HG03196 (cell line): ENCODE results near the gene PARP12.

Experiments
- ATAC-seq: cut with Tn5 transposase; IDR thresholded peaks from one replicate; pipeline ENCODE4 v1.9.1; 2021; ENCODE audit not compliant: unreplicated experiment

Gene PARP12

DNA sequence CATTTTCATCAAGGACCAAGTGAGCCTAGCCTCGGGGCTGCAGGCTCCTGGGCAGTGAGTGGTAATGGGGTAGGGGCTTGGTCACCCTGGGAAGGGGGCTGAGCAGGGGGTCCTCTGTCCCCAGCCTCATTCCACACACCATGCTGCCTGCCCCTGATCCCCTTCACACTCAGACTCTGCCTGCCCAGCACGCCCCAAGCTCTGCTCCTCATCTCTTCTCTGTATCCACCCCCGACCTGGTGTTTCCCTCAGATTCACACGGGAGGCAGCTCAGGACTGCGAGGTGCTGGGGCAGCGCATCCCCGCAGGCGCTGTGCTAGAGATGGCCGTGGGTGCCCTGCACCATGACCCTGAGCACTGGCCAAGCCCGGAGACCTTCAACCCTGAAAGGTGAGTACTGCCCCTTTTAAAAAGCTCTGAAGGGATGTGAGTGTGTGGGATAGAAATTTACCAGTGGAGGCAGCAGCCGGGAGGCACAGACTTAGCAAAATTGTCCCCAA lies 47.2 kb downstream of the PARP12 start:
- no peak for ATAC-seq

DNA sequence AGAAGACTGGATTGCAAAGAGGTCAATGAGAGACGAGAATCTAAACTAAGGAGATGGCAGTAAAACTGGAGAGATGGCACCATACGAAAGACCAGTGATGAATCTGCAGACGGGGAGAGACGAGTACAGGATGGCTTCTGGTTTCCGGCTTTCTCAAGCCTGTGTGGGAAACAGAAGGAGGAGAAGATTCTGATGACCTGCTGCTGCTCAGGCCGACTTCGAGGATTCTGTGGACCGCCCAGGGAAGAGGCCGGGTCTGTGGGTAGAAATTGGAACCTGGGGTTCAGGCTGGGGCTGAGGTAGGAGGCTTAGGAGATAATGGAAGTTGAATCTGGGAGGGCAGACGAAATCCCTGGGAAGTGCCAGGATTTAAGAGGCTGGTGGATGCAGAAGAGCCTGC lies 48.6 kb downstream of the PARP12 start:
- ATAC-seq: no peak

- ATAC-seq: no peak
These were observed 49.1 kb downstream of the PARP12 start for GRCh38 chr7:140013676-140014075.

GRCh38 chr7:140010194-140010895 lies 52.4 kb downstream of the PARP12 start:
- ATAC-seq: no peak

- ATAC-seq: no peak
These were observed 53.0 kb downstream of the PARP12 start for GRCh38 chr7:140009735-140010134.

- ATAC-seq: no peak
These were observed 53.8 kb downstream of the PARP12 start for GRCh38 chr7:140008755-140009610.

DNA sequence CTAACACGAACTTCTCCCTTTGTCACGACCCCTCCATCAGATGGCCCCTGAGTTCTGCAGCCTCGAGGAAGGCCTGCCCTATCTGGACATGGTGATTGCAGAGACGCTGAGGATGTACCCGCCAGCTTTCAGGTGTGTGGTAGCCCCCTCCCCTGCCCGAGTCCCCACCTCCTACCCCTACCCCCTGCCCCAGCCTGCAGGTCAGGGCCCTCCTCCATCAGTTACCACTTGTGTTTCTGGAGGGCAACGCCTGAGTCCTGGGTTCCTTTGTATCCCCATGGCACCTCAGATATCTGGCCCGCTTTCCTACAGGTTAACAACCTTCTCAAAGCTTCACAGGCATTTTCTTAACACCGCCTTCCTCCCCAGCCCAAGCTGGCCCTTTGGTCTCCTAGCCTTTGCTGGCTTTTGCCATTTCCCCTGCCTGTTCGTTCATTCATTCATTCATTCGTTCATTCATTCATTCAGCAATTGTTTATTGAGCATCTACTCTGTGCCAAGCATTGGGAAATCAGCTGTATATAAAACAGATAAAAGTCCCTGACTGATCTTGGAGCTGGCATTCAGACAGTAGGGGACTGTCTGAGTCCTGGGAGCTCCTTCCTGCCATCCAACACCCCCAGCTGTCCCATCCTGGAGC lies 55.6 kb downstream of the PARP12 start:
- no peak for ATAC-seq

DNA sequence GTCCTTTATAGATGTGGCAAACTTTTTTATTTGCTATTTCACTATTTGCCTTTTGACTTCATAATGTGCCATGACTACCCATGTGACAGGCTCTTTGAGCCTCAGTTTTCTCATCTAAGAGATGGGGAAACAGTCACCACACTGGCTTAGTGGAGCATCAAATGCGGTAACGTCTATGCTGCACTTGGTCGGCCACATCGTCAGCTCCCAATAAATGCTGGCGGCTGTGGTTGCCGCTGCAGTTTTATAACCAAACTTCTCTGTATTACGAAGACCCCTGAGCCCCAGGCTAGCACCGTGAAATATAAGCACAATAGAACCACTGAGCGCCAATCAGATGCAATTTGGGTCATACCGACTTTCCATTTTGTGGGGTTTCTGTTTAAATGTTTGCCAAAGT lies 56.2 kb downstream of the PARP12 start:
- ATAC-seq: no peak

GRCh38 chr7:140005754-140006503 lies 56.8 kb downstream of the PARP12 start:
- no peak for ATAC-seq

DNA sequence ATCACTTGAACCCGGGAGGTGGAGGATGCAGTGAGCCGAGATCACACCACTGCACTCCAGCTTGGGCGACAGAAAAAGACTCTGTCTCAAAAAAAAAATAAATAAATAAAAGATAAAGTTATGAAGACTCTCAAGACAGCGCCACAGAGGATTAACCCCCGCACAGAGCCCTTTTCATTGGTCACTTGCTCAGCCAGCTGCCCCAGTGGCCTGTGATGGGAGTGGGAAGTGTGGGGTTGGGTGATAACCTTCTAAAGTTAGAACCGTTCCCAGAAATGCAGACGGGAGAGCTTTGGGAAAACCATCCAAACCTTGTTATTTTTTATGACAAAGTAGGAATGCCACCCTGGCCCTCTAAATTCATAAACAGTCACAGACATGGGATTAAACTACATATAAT lies 57.4 kb downstream of the PARP12 start:
- no peak for ATAC-seq

DNA sequence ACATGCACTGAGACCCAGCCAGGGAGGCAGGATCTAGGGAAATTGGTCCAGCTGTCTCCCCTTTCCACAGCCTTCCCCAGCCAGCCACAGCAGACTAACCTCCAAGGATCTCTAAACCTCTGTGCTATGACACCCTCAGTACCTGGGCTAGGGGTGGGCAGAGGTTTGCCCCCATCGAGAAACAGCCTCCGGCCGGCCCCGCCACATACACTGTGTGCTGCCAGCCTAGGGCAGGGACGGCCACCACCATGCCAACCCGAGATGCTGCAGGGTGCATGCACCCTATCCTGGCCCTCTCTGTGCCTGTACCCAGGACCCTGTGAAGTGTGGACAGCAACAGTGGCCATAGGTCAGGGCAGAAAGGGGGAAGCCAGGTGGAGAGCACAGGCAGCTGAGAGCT lies 58.1 kb downstream of the PARP12 start:
- ATAC-seq: no peak

DNA sequence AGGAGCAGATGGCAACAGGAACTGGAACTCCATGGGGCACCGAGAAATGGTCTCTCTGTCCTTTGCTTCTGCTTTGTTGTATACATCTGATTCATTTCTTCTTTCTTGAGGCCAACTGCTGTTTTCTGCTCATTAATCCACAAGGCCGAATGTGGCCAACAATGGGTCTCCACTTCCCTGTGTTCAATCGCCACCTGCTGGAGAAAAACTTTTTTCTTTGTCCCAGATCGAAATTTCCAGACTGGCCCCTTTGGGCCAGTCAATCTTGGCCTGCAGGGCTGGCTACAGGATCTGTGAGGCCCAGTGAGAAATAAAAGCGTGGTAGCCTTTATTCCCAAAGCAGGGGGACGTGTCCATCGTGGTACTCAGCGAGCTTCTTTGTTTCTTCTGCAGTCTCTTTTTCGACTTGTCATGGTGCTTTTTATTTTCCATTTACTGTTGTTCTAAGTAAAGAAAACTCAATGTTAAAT lies 58.8 kb downstream of the PARP12 start:
- ATAC-seq: no peak

- no peak for ATAC-seq
These were observed 62.0 kb downstream of the PARP12 start for GRCh38 chr7:140000666-140001268.

- ATAC-seq: no peak
These were observed 63.2 kb downstream of the PARP12 start for GRCh38 chr7:139999516-139999915.

DNA sequence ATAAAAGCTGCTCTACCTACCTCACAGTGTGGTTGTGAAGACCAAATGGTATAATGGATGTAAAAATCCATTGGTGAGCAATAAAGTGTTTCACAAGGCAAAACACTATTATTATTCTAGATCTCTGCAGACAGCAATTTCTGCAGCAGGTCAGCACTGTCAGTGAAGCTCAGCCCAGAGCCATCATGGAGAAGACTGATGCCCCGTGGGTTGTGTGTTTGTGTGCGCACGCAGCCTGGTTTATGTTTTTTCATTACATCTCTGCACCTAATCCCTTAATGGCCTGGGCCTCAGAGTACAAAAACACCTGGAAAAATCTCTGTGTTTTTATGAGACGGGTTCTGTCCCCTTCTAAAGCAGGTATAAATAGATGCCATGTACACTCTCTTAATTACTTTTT lies 64.2 kb downstream of the PARP12 start:
- ATAC-seq: no peak

- ATAC-seq: no peak
These were observed 67.5 kb downstream of the PARP12 start for GRCh38 chr7:139995017-139995915.

DNA sequence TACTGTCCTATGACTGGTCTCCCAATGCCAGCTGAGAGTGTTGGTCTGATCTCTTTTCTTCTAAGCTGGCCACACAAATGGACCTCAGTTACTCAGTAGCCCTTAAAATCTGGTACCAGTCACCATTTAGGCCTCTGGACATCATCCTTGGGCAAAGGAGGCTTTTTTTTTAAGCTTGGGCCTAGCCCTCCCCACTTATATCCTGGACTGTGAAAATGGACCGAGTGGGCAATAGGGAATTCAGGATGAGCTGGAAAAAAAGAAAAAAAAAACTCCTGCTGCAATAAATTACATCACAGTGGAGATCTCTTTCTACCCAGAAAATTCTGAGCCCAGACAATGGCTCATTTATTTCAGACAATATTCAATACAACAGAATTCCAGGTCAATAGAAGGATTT lies 68.4 kb downstream of the PARP12 start:
- ATAC-seq: no peak

DNA sequence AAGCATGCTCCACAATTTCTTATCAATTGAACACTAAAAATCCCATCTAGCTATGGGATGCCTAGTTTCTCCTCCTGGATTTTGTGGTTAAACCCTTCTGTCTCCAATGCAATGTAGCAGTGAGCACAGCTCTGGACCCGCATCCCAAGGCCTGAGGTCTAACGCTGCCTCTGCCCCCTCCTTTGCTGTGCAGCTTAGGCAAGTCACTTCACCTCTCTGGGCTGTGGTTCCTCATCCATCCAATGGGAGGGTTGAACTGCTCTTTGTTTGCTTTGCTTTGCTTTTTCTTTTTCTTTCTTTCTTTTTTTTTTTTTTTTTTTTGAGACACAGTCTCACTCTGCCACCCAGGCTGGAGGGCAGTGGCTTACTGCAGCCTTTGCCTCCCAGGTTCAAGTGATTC lies 69.2 kb downstream of the PARP12 start:
- no peak for ATAC-seq

GRCh38 chr7:139993169-139993568 lies 69.6 kb downstream of the PARP12 start:
- ATAC-seq: no peak
